ENCODE results near the gene PRKCA.

GRCh38 chr17:66671156-66671555, 368.7 kb downstream of the PRKCA start:
- TF ChIP-seq, protein P1, sequence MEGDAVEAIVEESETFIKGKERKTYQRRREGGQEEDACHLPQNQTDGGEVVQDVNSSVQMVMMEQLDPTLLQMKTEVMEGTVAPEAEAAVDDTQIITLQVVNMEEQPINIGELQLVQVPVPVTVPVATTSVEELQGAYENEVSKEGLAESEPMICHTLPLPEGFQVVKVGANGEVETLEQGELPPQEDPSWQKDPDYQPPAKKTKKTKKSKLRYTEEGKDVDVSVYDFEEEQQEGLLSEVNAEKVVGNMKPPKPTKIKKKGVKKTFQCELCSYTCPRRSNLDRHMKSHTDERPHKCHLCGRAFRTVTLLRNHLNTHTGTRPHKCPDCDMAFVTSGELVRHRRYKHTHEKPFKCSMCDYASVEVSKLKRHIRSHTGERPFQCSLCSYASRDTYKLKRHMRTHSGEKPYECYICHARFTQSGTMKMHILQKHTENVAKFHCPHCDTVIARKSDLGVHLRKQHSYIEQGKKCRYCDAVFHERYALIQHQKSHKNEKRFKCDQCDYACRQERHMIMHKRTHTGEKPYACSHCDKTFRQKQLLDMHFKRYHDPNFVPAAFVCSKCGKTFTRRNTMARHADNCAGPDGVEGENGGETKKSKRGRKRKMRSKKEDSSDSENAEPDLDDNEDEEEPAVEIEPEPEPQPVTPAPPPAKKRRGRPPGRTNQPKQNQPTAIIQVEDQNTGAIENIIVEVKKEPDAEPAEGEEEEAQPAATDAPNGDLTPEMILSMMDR (IDR thresholded peaks at IDR 0.05), result no peak
- no peak for TF ChIP-seq EP300 (IDR thresholded peaks at IDR 0.05)
